CD4-positive, alpha-beta T cell treated with Interleukin-2 at 100 ng/mL for 4 hours (primary cell): ENCODE data around the gene BBX.
"Not testable (repeated sequence)": the region's sequence is repeated elsewhere in the genome, so short reads cannot be mapped to it uniquely, and the experiment has no call there.

ENCODE experiments used
- DNase-seq: peaks from one replicate; pipeline ENCODE4 v3.0.0-alpha.2; 2020; ENCODE audit warnings: low spot score

BBX gene

GRCh38 chr3:107542665-107543064 is 19.9 kb downstream of the BBX start:
- no peak for DNase-seq

- no peak for DNase-seq
These were observed 20.9 kb downstream of the BBX start for GRCh38 chr3:107543666-107544065.

GRCh38 chr3:107545680-107546120 is 22.9 kb downstream of the BBX start:
- no peak for DNase-seq

- no peak for DNase-seq
These were observed 25.8 kb downstream of the BBX start for GRCh38 chr3:107548601-107549000.

GRCh38 chr3:107555359-107555758 is 32.6 kb downstream of the BBX start:
- DNase-seq, result no peak

- no peak for DNase-seq
These were observed 35.0 kb downstream of the BBX start for GRCh38 chr3:107557743-107558142.

- DNase-seq, result no peak
These were observed 37.4 kb downstream of the BBX start for GRCh38 chr3:107560166-107560565.

GRCh38 chr3:107561980-107562379 is 39.2 kb downstream of the BBX start:
- DNase-seq, result no peak

GRCh38 chr3:107562969-107563529 is 40.3 kb downstream of the BBX start:
- no peak for DNase-seq

- not testable (repeated sequence) for DNase-seq
These were observed 42.5 kb downstream of the BBX start for GRCh38 chr3:107565244-107565643.

- not testable (repeated sequence) for DNase-seq
These were observed 48.3 kb downstream of the BBX start for GRCh38 chr3:107571089-107571488.

- DNase-seq, result not testable (repeated sequence)
These were observed 48.7 kb downstream of the BBX start for GRCh38 chr3:107571492-107571891.

- DNase-seq, result no peak
These were observed 51.9 kb downstream of the BBX start for GRCh38 chr3:107574650-107575049.

- DNase-seq, result no peak
These were observed 55.3 kb downstream of the BBX start for GRCh38 chr3:107578091-107578490.

GRCh38 chr3:107578523-107578922 is 55.8 kb downstream of the BBX start:
- no peak for DNase-seq

- DNase-seq, result no peak
These were observed 56.6 kb downstream of the BBX start for GRCh38 chr3:107579371-107579770.

- no peak for DNase-seq
These were observed 58.5 kb downstream of the BBX start for GRCh38 chr3:107581230-107581629.

- DNase-seq, result no peak
These were observed 65.5 kb downstream of the BBX start for GRCh38 chr3:107588217-107588616.

GRCh38 chr3:107589454-107589853 is 66.7 kb downstream of the BBX start:
- no peak for DNase-seq

GRCh38 chr3:107590786-107591185 is 68.0 kb downstream of the BBX start:
- no peak for DNase-seq

GRCh38 chr3:107592073-107592472 is 69.3 kb downstream of the BBX start:
- no peak for DNase-seq

- DNase-seq, result no peak
These were observed 72.1 kb downstream of the BBX start for GRCh38 chr3:107594870-107595269.

GRCh38 chr3:107596639-107597038 is 73.9 kb downstream of the BBX start:
- no peak for DNase-seq

GRCh38 chr3:107598926-107599771 is 76.4 kb downstream of the BBX start:
- DNase-seq, result peak; percentile 52
